Naive thymus-derived CD4-positive, alpha-beta T cell (primary cell): ENCODE data around the gene WWOX. TPM values are rescaled to one million over a fixed set of nuclear protein-coding genes. Genes with fewer than 3 reads are reported as not detected.

Experiments
- ATAC-seq: fragments of 150-1000 bp; cut with Tn5 transposase; 2 replicates; pipeline ENCODE4 v1.10.0; 2021; ENCODE audit warnings: mild to moderate bottlenecking, moderate library complexity
- CTCF ChIA-PET: fragments of 350-600 bp; sonication (Branson Sonifier 250); formaldehyde crosslinking; loops from one replicate; lab custom pipeline; 2021; ENCODE audit warnings: antibody characterized with exemption; lab: Charles Lee
- POLR2A ChIA-PET: fragments of 350-600 bp; sonication (Branson Sonifier 250); formaldehyde crosslinking; loops from one replicate; lab custom pipeline; 2021; ENCODE audit warnings: antibody characterized with exemption, inconsistent platforms; lab: Charles Lee
- DNase-seq, 9 donors: peaks; one replicate each; pipeline versions ENCODE4 v3.0.0 to v3.0.0-alpha.2; 2020 to 2022; ENCODE audit warnings: mixed read lengths in 1 of 9
- H3K27ac ChIP-seq: one replicate; pipeline ENCODE4 v1.7.0; 2013; ENCODE audit warnings: mild to moderate bottlenecking, low read depth, low read length, moderate library complexity
- H3K27me3 ChIP-seq, 2 donors: one replicate each; pipeline ENCODE4 v1.7.0; 2013; ENCODE audit warnings: low read length in 2 of 2, mild to moderate bottlenecking in 2 of 2, moderate library complexity in 2 of 2; ENCODE audit not compliant: control insufficient read depth in 2 of 2, insufficient read depth in 2 of 2
- H3K36me3 ChIP-seq, 3 experiments: 1 replicate in 2 of 3; 2 replicates in 1 of 3; pipeline ENCODE4 v1.7.0; 2013; ENCODE audit warnings: low read length in 3 of 3, mild to moderate bottlenecking in 3 of 3, moderate library complexity in 1 of 3; ENCODE audit not compliant: insufficient read depth in 3 of 3, control insufficient read depth in 2 of 3
- H3K4me1 ChIP-seq, 2 donors: one replicate each; pipeline ENCODE4 v1.7.0; 2013; ENCODE audit warnings: low read length in 2 of 2, mild to moderate bottlenecking in 2 of 2, moderate library complexity in 1 of 2; ENCODE audit not compliant: control insufficient read depth in 2 of 2, insufficient read depth in 2 of 2
- H3K4me3 ChIP-seq: 2 replicates; pipeline ENCODE4 v1.7.0; 2013; ENCODE audit warnings: mild to moderate bottlenecking, low read length
- H3K9me3 ChIP-seq, 3 experiments: 1 replicate in 2 of 3; 2 replicates in 1 of 3; pipeline ENCODE4 v1.7.0; 2013; ENCODE audit warnings: low read length in 3 of 3; ENCODE audit not compliant: control insufficient read depth in 2 of 3
- H3K27ac Mint-ChIP-seq, 9 donors: one replicate each; pipeline ENCODE4 v1.8.0; 2020 to 2022; ENCODE audit warnings: mixed read lengths in 9 of 9, mild to moderate bottlenecking in 8 of 9, moderate library complexity in 5 of 9, inconsistent platforms in 2 of 9
- H3K27me3 Mint-ChIP-seq, 5 donors: one replicate each; pipeline ENCODE4 v1.8.0; 2021 to 2022; ENCODE audit warnings: mixed read lengths in 5 of 5, mild to moderate bottlenecking in 1 of 5
- H3K36me3 Mint-ChIP-seq, 5 donors: one replicate each; pipeline ENCODE4 v1.8.0; 2020 to 2022; ENCODE audit warnings: mixed read lengths in 5 of 5, mild to moderate bottlenecking in 3 of 5, inconsistent platforms in 1 of 5
- H3K4me1 Mint-ChIP-seq, 7 donors: one replicate each; pipeline ENCODE4 v1.8.0; 2020 to 2022; ENCODE audit warnings: mixed read lengths in 7 of 7, mild to moderate bottlenecking in 3 of 7, inconsistent platforms in 1 of 7
- H3K4me3 Mint-ChIP-seq, 10 donors: one replicate each; pipeline ENCODE4 v1.8.0; 2020 to 2022; ENCODE audit warnings: mild to moderate bottlenecking in 10 of 10, mixed read lengths in 10 of 10, moderate library complexity in 6 of 10, inconsistent platforms in 2 of 10
- H3K9me3 Mint-ChIP-seq, 11 donors: one replicate each; pipeline ENCODE4 v1.8.0; 2020 to 2022; ENCODE audit warnings: mixed read lengths in 11 of 11, mild to moderate bottlenecking in 4 of 11, inconsistent platforms in 1 of 11, moderate library complexity in 1 of 11
- intact Hi-C, 2 donors: fragments of 100-400 bp; cut with micrococcal nuclease; formaldehyde crosslinking; loops; one replicate each; pipeline ENCODE4 v1.15.1; 2023
- polyA plus RNA-seq, 2 donors: library from polyadenylated mRNA; unstranded; fragments of 300-500 nt; fragmentation: Illumina TruSeq; gene quantifications; one replicate each; pipeline ENCODE4 v1.2.3, GENCODE V29; 2021
- total RNA-seq, 6 experiments: library from RNA in 5 of 6; stranded (reverse) in 5 of 6; gene quantifications; 1 replicate in 5 of 6; 2 replicates in 1 of 6; pipeline ENCODE4 v1.2.3 and lab custom pipeline; 2021 to 2026

The WWOX gene
- total and polyA plus RNA-seq, 7 experiments from 2014 or later: 13.8 to 31.1 (median 20.8) TPM

- H3K9me3 Mint-ChIP-seq: peaks cover 0 to 8% (median 0%) of the 10 kb centered on the region in 11 donors
- H3K27me3 Mint-ChIP-seq: no peaks in the 10 kb centered on the region
- no peak overlapping the region for H3K4me3 Mint-ChIP-seq
- ChIA-PET CTCF (no interaction called here), POLR2A (no interaction called here)
- peaks cover 0 to 6% (median 0%) of the 10 kb centered on the region in 7 donors for H3K4me1 Mint-ChIP-seq
- ATAC-seq: no peak
- DNase-seq: no peak
- Histone ChIP-seq H3K9me3 (no peaks in the 10 kb centered on the region), H3K4me3 (no peak overlapping the region), H3K36me3 (no peaks in the 10 kb centered on the region), H3K27ac (no peak overlapping the region), H3K4me1 (no peaks in the 10 kb centered on the region), H3K27me3 (no peaks in the 10 kb centered on the region)
- peaks cover 0 to 46% (median 30%) of the 10 kb centered on the region in 5 donors for H3K36me3 Mint-ChIP-seq
- intact Hi-C loops: no loop called here
- no peak overlapping the region for H3K27ac Mint-ChIP-seq
Measured at GRCh38 chr16:78177987-78178386, 78.5 kb downstream of the WWOX start.

- DNase-seq: no peak
- H3K4me1 Mint-ChIP-seq: peaks cover 0 to 6% (median 0%) of the 10 kb centered on the region in 7 donors
- peaks cover 0 to 8% (median 0%) of the 10 kb centered on the region in 11 donors for H3K9me3 Mint-ChIP-seq
- no peaks in the 10 kb centered on the region for H3K27me3 Mint-ChIP-seq
- Histone ChIP-seq H3K4me1 (no peaks in the 10 kb centered on the region), H3K27ac (no peak overlapping the region), H3K4me3 (no peak overlapping the region), H3K9me3 (no peaks in the 10 kb centered on the region), H3K27me3 (no peaks in the 10 kb centered on the region), H3K36me3 (no peaks in the 10 kb centered on the region)
- ChIA-PET CTCF (no interaction called here), POLR2A (no interaction called here)
- peaks cover 0 to 38% (median 23%) of the 10 kb centered on the region in 5 donors for H3K36me3 Mint-ChIP-seq
- H3K4me3 Mint-ChIP-seq: no peak overlapping the region
- intact Hi-C loops: no loop called here
- ATAC-seq: no peak
- no peak overlapping the region for H3K27ac Mint-ChIP-seq
Measured at GRCh38 chr16:78179666-78180065, 80.2 kb downstream of the WWOX start.

GRCh38 chr16:78180349-78180748 is 80.9 kb downstream of the WWOX start:
- H3K4me1 ChIP-seq: no peaks in the 10 kb centered on the region
- ChIA-PET POLR2A (no interaction called here), CTCF (no interaction called here)
- no peak overlapping the region for H3K27ac ChIP-seq
- H3K36me3 ChIP-seq: no peaks in the 10 kb centered on the region
- no peaks in the 10 kb centered on the region for H3K27me3 ChIP-seq
- Mint-ChIP-seq H3K36me3 (peaks cover 0 to 41% (median 21%) of the 10 kb centered on the region in 5 donors), H3K4me1 (peaks cover 0 to 6% (median 0%) of the 10 kb centered on the region in 7 donors), H3K9me3 (peaks cover 0 to 8% (median 0%) of the 10 kb centered on the region in 11 donors), H3K27ac (no peak overlapping the region), H3K27me3 (no peaks in the 10 kb centered on the region), H3K4me3 (no peak overlapping the region)
- H3K4me3 ChIP-seq: no peak overlapping the region
- ATAC-seq (no peak), DNase-seq (no peak)
- H3K9me3 ChIP-seq: no peaks in the 10 kb centered on the region
- intact Hi-C loops: no loop called here

GRCh38 chr16:78183437-78184237 is 84.2 kb downstream of the WWOX start:
- CTCF ChIA-PET: no interaction called here
- H3K27ac ChIP-seq: no peak overlapping the region
- no peak for DNase-seq
- Mint-ChIP-seq H3K27me3 (no peaks in the 10 kb centered on the region), H3K36me3 (peaks cover 0 to 25% (median 8%) of the 10 kb centered on the region in 5 donors), H3K27ac (peak overlapping the region in 1 of 9 donors; percentile 46), H3K4me3 (no peak overlapping the region), H3K4me1 (no peaks in the 10 kb centered on the region), H3K9me3 (peaks cover 0 to 8% (median under 1%) of the 10 kb centered on the region in 11 donors)
- H3K4me3 ChIP-seq: no peak overlapping the region
- POLR2A ChIA-PET: no interaction called here
- intact Hi-C loops: no loop called here
- no peaks in the 10 kb centered on the region for H3K9me3 ChIP-seq
- no peak for ATAC-seq
- no peaks in the 10 kb centered on the region for H3K4me1 ChIP-seq
- no peaks in the 10 kb centered on the region for H3K36me3 ChIP-seq
- no peaks in the 10 kb centered on the region for H3K27me3 ChIP-seq

DNA sequence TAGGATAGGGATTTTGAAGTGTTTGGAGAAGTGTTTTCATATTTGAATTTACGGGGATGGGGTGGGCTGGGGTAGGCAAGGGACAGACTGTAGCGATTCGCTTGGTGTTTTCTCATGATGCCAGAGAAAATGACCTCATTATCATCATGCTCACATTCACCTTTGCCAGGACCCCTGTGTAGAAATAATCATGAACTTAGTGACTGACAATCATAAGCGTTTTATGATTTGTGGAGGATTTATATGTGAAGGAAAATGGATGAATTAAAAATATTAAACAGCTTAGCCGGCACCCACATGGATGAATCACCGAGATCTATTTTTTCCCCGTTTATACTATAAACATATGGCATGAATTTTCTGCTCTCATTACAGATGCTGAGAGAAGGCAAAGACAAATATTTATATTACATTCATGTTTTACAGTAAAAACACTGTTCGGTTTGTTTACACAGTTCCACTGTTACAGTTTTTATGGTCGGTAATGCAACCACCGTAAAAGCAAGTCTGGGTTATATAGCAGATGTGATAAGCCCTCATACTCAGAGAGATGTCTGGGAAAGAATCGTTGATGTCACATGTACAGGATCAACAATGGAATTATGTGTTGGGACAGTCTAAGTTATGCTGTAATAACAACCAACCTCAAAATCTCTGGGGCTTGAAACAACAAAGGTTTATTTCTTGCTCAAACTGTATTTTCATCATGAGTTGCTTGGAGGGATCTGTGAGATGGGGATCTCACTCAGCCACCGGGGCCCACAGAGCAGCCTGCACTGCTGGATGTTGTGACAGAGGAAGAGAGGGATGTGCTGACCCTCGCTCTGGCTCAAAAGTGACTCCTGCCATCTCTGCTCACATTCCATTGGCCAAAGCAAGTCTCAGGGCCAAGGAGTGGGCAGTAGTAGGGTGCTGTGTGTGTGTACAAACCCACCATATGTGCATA is 85.1 kb downstream of the WWOX start:
- no peaks in the 10 kb centered on the region for H3K27me3 ChIP-seq
- peaks cover 0 to 27% (median 14%) of the 10 kb centered on the region in 5 donors for H3K36me3 Mint-ChIP-seq
- no peak overlapping the region for H3K4me3 ChIP-seq
- H3K27me3 Mint-ChIP-seq: no peaks in the 10 kb centered on the region
- DNase-seq (no peak), ATAC-seq (no peak)
- intact Hi-C loops: no loop called here
- H3K4me1 Mint-ChIP-seq: no peaks in the 10 kb centered on the region
- no peak overlapping the region for H3K27ac ChIP-seq
- H3K36me3 ChIP-seq: no peaks in the 10 kb centered on the region
- H3K9me3 ChIP-seq: no peaks in the 10 kb centered on the region
- H3K27ac Mint-ChIP-seq: no peak overlapping the region
- CTCF ChIA-PET: no interaction called here
- no peaks in the 10 kb centered on the region for H3K4me1 ChIP-seq
- POLR2A ChIA-PET: no interaction called here
- H3K9me3 Mint-ChIP-seq: peaks cover 0 to 13% (median 1%) of the 10 kb centered on the region in 11 donors
- no peak overlapping the region for H3K4me3 Mint-ChIP-seq

DNA sequence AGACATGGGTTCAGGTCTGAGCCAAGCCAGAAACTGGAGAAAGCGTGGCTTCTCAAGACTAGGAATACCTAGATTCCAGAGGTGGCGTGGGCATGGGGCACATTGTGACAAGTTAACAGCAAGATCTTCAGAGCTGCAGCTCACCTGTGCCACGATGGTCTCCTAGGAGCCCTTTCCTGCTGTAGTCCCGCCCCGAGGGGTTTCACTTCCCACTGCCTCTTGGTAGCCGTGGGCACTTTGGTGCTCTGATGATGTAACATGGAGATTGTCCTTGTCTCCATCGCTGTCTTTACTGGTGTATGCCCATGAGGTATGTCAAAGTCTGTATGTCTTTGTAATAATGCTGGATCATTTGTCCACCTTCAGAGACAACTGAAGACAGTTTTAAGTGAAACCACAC is 89.7 kb downstream of the WWOX start:
- H3K9me3 ChIP-seq: no peaks in the 10 kb centered on the region
- H3K4me3 ChIP-seq: no peak overlapping the region
- H3K27me3 ChIP-seq: no peaks in the 10 kb centered on the region
- Mint-ChIP-seq H3K4me1 (peaks cover 0 to 3% (median 0%) of the 10 kb centered on the region in 7 donors), H3K9me3 (peaks cover 0 to 28% (median 4%) of the 10 kb centered on the region in 11 donors), H3K36me3 (peaks cover 0 to 35% (median 22%) of the 10 kb centered on the region in 5 donors), H3K27ac (no peak overlapping the region), H3K4me3 (no peak overlapping the region), H3K27me3 (no peaks in the 10 kb centered on the region)
- no peaks in the 10 kb centered on the region for H3K4me1 ChIP-seq
- ChIA-PET CTCF (no interaction called here), POLR2A (no interaction called here)
- DNase-seq (no peak), ATAC-seq (no peak)
- intact Hi-C loops: no loop called here
- no peaks in the 10 kb centered on the region for H3K36me3 ChIP-seq
- H3K27ac ChIP-seq: no peak overlapping the region
